BE2C (cell line): ENCODE measurements around the gene STARD6.

Experiments
- DNase-seq: peaks from one replicate; pipeline ENCODE4 v3.0.0-alpha.2; 2020
- H3K27me3 ChIP-seq: fragments of 250-450 bp; sonication (Bioruptor Pico); 2 replicates; pipeline ENCODE4 v1.5.1; 2020; ENCODE audit warnings: mild to moderate bottlenecking
- H3K36me3 ChIP-seq: fragments of 250-450 bp; sonication (Bioruptor Pico); 2 replicates; pipeline ENCODE4 v1.5.1; 2020; ENCODE audit warnings: mild to moderate bottlenecking
- H3K4me1 ChIP-seq: fragments of 250-450 bp; sonication (Bioruptor Pico); 2 replicates; pipeline ENCODE4 v1.5.1; 2020
- H3K4me3 ChIP-seq: 2 replicates; pipeline ENCODE4 v1.5.1; 2011; ENCODE audit warnings: low read depth, low read length
- H3K9me3 ChIP-seq: fragments of 250-450 bp; sonication (Bioruptor Pico); 2 replicates; pipeline ENCODE4 v1.5.1; 2020
- TF ChIP-seq, protein P1 (sequence below): IDR thresholded peaks from 2 replicates; pipeline ENCODE4 v1.5.1; 2012; ENCODE audit warnings: mild to moderate bottlenecking, low read depth, low read length

STARD6 gene

DNA sequence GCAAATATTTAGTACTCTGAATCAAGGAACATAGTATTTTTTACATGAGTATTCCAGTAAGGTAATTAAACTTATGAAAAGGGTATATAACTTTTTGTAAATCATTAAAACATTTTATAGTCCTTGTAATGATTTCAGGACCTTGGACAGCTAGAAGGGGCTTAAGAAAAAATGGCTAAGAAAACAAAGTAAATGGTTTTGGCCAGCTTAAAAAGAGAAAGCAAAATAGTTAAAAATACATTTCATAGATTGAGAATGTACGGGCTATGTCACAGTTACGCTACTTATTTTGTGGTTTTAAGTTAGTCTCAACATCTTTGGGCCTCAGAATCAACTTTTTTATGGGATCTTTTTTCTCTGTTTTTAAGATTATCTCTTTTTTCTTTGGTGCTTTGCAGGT, 61.6 kb downstream of the STARD6 start:
- no peak overlapping the region for H3K4me3 ChIP-seq
- H3K4me1 ChIP-seq: no peaks in the 10 kb centered on the region
- no peaks in the 10 kb centered on the region for H3K27me3 ChIP-seq
- no peak for DNase-seq
- H3K36me3 ChIP-seq: no peaks in the 10 kb centered on the region
- no peaks in the 10 kb centered on the region for H3K9me3 ChIP-seq
- TF ChIP-seq, protein P1, sequence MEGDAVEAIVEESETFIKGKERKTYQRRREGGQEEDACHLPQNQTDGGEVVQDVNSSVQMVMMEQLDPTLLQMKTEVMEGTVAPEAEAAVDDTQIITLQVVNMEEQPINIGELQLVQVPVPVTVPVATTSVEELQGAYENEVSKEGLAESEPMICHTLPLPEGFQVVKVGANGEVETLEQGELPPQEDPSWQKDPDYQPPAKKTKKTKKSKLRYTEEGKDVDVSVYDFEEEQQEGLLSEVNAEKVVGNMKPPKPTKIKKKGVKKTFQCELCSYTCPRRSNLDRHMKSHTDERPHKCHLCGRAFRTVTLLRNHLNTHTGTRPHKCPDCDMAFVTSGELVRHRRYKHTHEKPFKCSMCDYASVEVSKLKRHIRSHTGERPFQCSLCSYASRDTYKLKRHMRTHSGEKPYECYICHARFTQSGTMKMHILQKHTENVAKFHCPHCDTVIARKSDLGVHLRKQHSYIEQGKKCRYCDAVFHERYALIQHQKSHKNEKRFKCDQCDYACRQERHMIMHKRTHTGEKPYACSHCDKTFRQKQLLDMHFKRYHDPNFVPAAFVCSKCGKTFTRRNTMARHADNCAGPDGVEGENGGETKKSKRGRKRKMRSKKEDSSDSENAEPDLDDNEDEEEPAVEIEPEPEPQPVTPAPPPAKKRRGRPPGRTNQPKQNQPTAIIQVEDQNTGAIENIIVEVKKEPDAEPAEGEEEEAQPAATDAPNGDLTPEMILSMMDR: no peak

DNA sequence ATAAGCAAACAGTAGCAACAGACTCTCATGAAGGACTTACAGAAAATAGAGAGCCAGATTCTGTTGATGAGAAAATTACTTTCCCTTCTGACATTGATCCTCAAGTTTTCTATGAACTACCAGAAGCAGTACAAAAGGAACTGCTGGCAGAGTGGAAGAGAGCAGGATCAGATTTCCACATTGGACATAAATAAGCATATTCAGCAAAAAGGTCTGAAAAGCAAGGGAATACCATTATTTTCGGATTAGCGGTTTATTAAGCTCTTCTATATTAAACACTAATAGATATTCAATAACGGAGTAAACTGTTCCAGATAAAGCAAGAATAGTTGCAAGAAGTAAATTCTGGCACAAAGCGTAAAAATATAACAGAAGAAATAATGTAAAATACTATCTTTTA, 63.4 kb downstream of the STARD6 start:
- no peaks in the 10 kb centered on the region for H3K27me3 ChIP-seq
- DNase-seq: no peak
- H3K4me3 ChIP-seq: no peak overlapping the region
- H3K9me3 ChIP-seq: no peaks in the 10 kb centered on the region
- no peaks in the 10 kb centered on the region for H3K4me1 ChIP-seq
- TF ChIP-seq, protein P1: no peak
- no peaks in the 10 kb centered on the region for H3K36me3 ChIP-seq

DNA sequence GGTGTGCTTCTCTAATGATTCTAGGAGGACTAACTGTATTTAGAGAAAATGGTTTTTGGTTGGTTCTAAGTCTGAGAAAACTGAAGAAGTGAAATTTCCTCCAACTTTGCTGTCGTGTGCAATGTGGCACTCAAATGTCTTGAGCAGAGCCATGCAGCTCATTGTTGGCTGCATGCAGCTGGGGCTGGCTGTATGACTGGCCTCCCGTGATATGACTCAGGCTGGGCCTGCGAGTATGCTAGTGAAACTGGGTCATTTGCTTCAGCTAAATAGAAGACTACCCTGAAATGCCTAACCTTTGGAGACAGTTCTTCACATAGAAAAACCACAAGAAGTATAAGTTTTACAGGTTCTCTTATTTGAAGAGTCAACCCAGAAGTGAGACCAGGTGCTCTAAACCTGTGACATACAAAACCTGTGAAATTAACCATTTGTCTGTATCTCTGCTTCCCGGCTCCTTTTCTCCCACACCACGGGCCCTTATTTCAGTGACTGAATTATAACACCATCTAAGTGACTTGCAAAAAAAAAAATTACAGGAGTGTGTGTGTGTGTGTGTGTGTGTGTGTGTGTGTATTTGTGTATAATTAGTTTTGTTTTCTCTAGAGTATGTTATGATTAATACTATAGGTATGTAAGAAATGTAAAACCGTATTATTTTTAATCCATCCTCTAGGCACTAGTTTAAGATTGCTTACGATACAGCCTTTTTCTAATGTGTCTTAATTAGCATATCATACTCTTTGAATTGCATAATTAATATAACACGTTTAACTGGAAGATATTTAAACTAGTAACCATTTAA, 72.5 kb downstream of the STARD6 start:
- H3K27me3 ChIP-seq: no peaks in the 10 kb centered on the region
- no peaks in the 10 kb centered on the region for H3K4me1 ChIP-seq
- no peaks in the 10 kb centered on the region for H3K9me3 ChIP-seq
- TF ChIP-seq, protein P1: no peak
- H3K4me3 ChIP-seq: no peak overlapping the region
- no peak for DNase-seq
- no peaks in the 10 kb centered on the region for H3K36me3 ChIP-seq

DNA sequence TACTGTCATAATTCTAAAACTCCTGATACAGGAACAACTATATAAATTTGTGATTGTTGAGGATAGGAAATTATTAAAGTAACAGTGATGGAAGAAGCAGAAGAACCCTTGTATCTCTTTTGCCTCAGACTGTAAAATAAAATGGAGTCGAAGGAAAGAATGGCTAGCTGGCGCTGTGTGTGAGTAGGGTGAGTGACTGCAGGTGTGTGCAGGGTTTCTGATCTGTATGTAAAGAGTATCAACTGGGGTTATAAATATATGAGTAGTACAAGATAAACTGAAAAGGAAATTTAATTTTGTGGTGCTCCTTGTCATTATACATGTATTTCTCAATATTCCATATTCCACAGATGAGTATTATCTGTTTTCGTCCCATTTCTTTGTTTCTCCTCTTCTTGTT, 73.1 kb downstream of the STARD6 start:
- no peaks in the 10 kb centered on the region for H3K4me1 ChIP-seq
- no peaks in the 10 kb centered on the region for H3K27me3 ChIP-seq
- H3K36me3 ChIP-seq: no peaks in the 10 kb centered on the region
- no peaks in the 10 kb centered on the region for H3K9me3 ChIP-seq
- no peak for DNase-seq
- no peak overlapping the region for H3K4me3 ChIP-seq
- TF ChIP-seq, protein P1: no peak

DNA sequence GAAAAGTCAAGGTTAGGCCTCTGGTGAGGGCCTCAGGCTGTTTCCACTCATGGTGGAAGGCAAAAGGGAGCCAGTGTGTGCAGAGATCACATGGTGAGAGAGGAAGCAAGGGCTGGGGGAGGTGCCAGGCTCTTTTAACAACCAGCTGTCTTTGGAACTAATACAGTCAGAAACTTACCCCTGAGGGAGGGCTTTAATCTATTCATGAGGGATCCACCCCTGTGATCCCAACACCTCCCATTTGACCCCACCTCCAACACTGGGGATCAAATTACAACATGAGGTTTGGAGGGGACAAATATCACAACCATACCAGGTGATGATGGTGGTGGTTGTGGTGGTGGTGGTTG, 77.5 kb downstream of the STARD6 start:
- no peak overlapping the region for H3K4me3 ChIP-seq
- H3K36me3 ChIP-seq: no peaks in the 10 kb centered on the region
- H3K9me3 ChIP-seq: no peaks in the 10 kb centered on the region
- H3K27me3 ChIP-seq: no peaks in the 10 kb centered on the region
- no peaks in the 10 kb centered on the region for H3K4me1 ChIP-seq
- no peak for DNase-seq
- TF ChIP-seq, protein P1: no peak

DNA sequence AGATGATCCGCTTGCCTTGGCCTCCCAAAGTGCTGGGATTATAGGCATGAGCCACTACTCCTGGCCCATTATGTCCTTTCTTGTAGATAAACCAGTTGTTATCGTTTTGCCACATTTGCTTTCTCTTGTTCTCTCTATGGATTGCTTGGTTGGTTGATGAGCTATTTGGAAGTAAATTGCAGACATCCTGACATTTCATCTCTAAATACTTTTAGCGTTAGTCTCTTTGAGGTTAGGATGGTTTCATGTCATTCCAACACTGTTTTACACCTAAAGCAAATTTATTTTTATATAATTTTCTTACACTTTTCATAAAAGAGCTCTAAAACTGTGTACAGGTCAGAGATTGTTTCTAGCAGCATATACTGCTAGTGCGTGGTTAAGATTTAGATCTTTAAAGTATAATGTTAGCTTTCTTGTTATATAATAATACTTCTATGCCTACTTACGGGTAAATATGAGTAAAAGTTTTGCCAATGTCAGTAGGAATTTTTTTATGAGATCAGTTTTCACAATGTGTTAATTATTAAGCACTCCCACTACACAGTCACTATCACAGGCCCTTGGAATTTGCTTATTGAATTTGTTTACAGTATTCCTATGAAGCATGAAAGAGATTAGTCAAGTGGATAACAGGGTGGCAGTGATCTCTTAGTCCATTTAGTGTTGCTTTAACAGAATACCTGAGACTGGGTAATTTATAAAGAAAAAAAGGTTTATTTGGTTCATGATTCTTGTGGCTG, 78.0 kb downstream of the STARD6 start:
- no peaks in the 10 kb centered on the region for H3K36me3 ChIP-seq
- no peaks in the 10 kb centered on the region for H3K9me3 ChIP-seq
- DNase-seq: no peak
- no peaks in the 10 kb centered on the region for H3K27me3 ChIP-seq
- TF ChIP-seq, protein P1: no peak
- H3K4me1 ChIP-seq: no peaks in the 10 kb centered on the region
- no peak overlapping the region for H3K4me3 ChIP-seq
